ENCODE data around the gene MNX1.

Gene MNX1

GRCh38 chr7:157004521-157005455, 5.7 kb downstream of the MNX1 start:
- FAIRE-seq: no peak
- DNase-seq (ENCODE audit: extremely low spot score, insufficient read length, low read depth): no peak

- no peak for FAIRE-seq
Measured at GRCh38 chr7:157003756-157004520, 6.5 kb downstream of the MNX1 start.

GRCh38 chr7:157003445-157003755, 7.1 kb downstream of the MNX1 start:
- FAIRE-seq (no peak), DNase-seq (ENCODE audit: extremely low spot score, insufficient read length, low read depth) (no peak)

More at GRCh38 chr7:157003756-157004520, 6.5 kb downstream of the MNX1 start:
- DNase-seq (ENCODE audit: extremely low spot score, insufficient read length, low read depth): no peak

- DNase-seq (ENCODE audit: extremely low spot score, insufficient read length, low read depth) (no peak), FAIRE-seq (no peak)
Measured at GRCh38 chr7:157002819-157003421, 7.5 kb downstream of the MNX1 start.

GRCh38 chr7:157001920-157002818, 8.3 kb downstream of the MNX1 start:
- no peak for FAIRE-seq

GRCh38 chr7:157000741-157001653, 9.5 kb downstream of the MNX1 start:
- FAIRE-seq (peak; percentile 51), DNase-seq (ENCODE audit: extremely low spot score, insufficient read length, low read depth) (no peak)

More at GRCh38 chr7:157001920-157002818, 8.3 kb downstream of the MNX1 start:
- no peak for DNase-seq (ENCODE audit: extremely low spot score, insufficient read length, low read depth)

GRCh38 chr7:156999958-157000726, 10.3 kb downstream of the MNX1 start:
- FAIRE-seq (no peak), DNase-seq (ENCODE audit: extremely low spot score, insufficient read length, low read depth) (no peak)

- FAIRE-seq: no peak
Measured at GRCh38 chr7:156998988-156999957, 11.2 kb downstream of the MNX1 start.

GRCh38 chr7:156994417-156994816, 16.0 kb downstream of the MNX1 start:
- FAIRE-seq (no peak), DNase-seq (ENCODE audit: extremely low spot score, insufficient read length, low read depth) (no peak)

More at GRCh38 chr7:156998988-156999957, 11.2 kb downstream of the MNX1 start:
- no peak for DNase-seq (ENCODE audit: extremely low spot score, insufficient read length, low read depth)

- FAIRE-seq (no peak), DNase-seq (ENCODE audit: extremely low spot score, insufficient read length, low read depth) (no peak)
Measured at GRCh38 chr7:156993925-156994235, 16.6 kb downstream of the MNX1 start.

- DNase-seq (ENCODE audit: extremely low spot score, insufficient read length, low read depth) (no peak), FAIRE-seq (no peak)
Measured at GRCh38 chr7:156993021-156993924, 17.2 kb downstream of the MNX1 start.

GRCh38 chr7:156989766-156990535, 20.5 kb downstream of the MNX1 start:
- DNase-seq (ENCODE audit: extremely low spot score, insufficient read length, low read depth) (no peak), FAIRE-seq (no peak)

- FAIRE-seq (no peak), DNase-seq (ENCODE audit: extremely low spot score, insufficient read length, low read depth) (no peak)
Measured at GRCh38 chr7:156988343-156989185, 21.9 kb downstream of the MNX1 start.

- no peak for FAIRE-seq
- DNase-seq (ENCODE audit: extremely low spot score, insufficient read length, low read depth): no peak
Measured at GRCh38 chr7:156986378-156986777, 24.1 kb downstream of the MNX1 start.

Data from GM18507 (cell line).